ENCODE measurements around the gene LPO.

DNA sequence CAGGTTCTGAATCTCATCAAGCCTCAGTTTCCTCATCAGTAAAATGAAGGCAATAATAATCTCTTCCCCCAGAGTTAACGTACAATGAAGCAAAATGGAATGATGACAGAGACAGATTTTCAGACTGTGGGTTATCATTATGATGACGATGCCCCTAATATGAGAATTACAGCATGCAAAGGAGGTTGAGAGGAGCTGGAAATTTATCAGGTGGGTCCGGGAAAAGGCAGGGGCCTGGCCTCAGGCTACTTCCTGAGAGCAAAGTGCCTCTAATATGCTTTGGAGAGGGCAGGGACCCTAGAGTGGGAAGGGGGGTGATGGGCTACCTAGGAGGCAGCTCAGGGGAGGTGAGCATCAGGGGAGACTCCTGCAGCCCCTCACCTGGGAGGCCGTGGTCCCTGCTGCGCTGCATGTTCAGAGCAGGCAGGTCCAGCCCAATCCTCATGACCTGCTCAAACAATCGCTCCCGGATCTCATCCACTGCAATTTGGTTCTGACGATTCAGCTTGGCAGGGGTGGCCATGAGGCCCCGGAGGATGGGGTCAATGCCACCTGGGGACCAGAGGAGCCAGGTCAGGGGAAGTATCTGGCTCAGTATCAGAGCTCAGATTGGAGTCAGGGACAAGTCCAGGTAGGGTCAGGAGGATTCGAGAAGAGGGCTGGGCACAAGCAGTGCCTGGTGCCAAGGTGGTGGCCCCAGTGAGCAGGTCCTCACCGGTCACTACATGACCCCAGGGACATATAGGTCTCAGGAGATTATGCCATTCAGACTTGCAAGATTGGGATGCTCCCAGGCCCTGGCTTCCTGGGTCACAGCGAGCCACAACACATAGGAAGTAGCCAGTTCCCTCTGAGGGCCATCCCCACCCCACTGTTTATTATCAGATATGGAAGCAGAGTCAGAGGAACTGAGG lies 34.2 kb downstream of the LPO start:
- TF ChIP-seq E2F3 (CRISPR knock-in tag; IDR thresholded peaks at IDR 0.05) = no peak
- no peak for TF ChIP-seq CC2D1A (IDR thresholded peaks at IDR 0.05)
- no peak for TF ChIP-seq ZNF431 (CRISPR knock-in tag; IDR thresholded peaks at IDR 0.05)
- no peak for TF ChIP-seq POLR2A (conservative IDR thresholded peaks at IDR 0.05)
- no peak for TF ChIP-seq TRIM24 (IDR thresholded peaks at IDR 0.05)
- no peak for TF ChIP-seq RAD21 (CRISPR knock-in tag; conservative IDR thresholded peaks at IDR 0.05 in 1 of 2, IDR thresholded peaks at IDR 0.05 in 1 of 2)
- TF ChIP-seq ZBTB49 (CRISPR knock-in tag; IDR thresholded peaks at IDR 0.05; ENCODE audit: borderline replicate concordance) = no peak
- no peak for TF ChIP-seq REST (IDR thresholded peaks at IDR 0.05; ENCODE audit: borderline replicate concordance)
- TF ChIP-seq REST (CRISPR knock-in tag; IDR thresholded peaks at IDR 0.05; ENCODE audit: low read depth) = no peak
- TF ChIP-seq ATF6 (CRISPR knock-in tag; IDR thresholded peaks at IDR 0.05) = no peak

Data from K562 (cell line).